Fibroblast of pulmonary artery (primary cell): ENCODE measurements around the gene RELB.

Experiments
- DNase-seq: peaks from one replicate; pipeline ENCODE4 v3.0.0-alpha.2; 2010; ENCODE audit warnings: low read depth
- H3K4me3 ChIP-seq: replicated peaks from 2 replicates; pipeline ENCODE4 v1.5.1; 2011; ENCODE audit warnings: low read depth, mild to moderate bottlenecking, control low read depth, low read length, moderate library complexity
- CTCF ChIP-seq: IDR thresholded peaks from 2 replicates; pipeline ENCODE4 v1.5.1; 2011; ENCODE audit warnings: mild to moderate bottlenecking, control low read depth, low read length, inconsistent platforms; ENCODE audit errors: missing control alignments

Gene RELB

GRCh38 chr19:45076029-45076850, 75.0 kb downstream of the RELB start, which contains the start of gene ZNF296:
Gene ZNF296, minus strand, starts transcription at chr19:45076478. Its CDS starts 105 bp downstream, at chr19:45076373.
- peak; percentile 27 for DNase-seq
- no peak for TF ChIP-seq CTCF
- H3K4me3 ChIP-seq: peak within 1 kb of the TSS; percentile 48

GRCh38 chr19:45076851-45077730, 75.8 kb downstream of the RELB start:
- DNase-seq: no peak
- TF ChIP-seq CTCF: no peak
- H3K4me3 ChIP-seq: peak overlapping the region; percentile 48

GRCh38 chr19:45078390-45079062, 77.3 kb downstream of the RELB start:
- no peak for TF ChIP-seq CTCF
- no peak for DNase-seq

GRCh38 chr19:45079063-45079910, 78.0 kb downstream of the RELB start, which contains the start of gene GEMIN7:
Gene GEMIN7, plus strand, starts transcription at chr19:45079260. Its CDS starts 10,855 bp downstream, at chr19:45090115.
- no peak for TF ChIP-seq CTCF
- peak within 1 kb of the TSS; percentile 96 for H3K4me3 ChIP-seq
- DNase-seq: peak; percentile 72

More at GRCh38 chr19:45078390-45079062, 77.3 kb downstream of the RELB start:
- H3K4me3 ChIP-seq: peak overlapping the region; percentile 96

- H3K4me3 ChIP-seq: peak overlapping the region; percentile 96
- no peak for DNase-seq
- no peak for TF ChIP-seq CTCF
These were observed 78.7 kb downstream of the RELB start for GRCh38 chr19:45079911-45080370.
